K562 (cell line): ENCODE results near the gene GEMIN4. TPM values are rescaled to one million over a fixed set of nuclear protein-coding genes. Genes with fewer than 3 reads are reported as not detected.
A peak's percentile ranks its signal among the peaks of the same experiment; 100 is the strongest.

Source experiments
- BRCA1 ChIP-seq, 2 experiments: fragments of 450-650 bp in 1 of 2; sonication (generic) in 1 of 2; formaldehyde crosslinking in 1 of 2; IDR thresholded peaks; 2 replicates each; pipeline versions ENCODE4 v1.5.0 to v1.6.1; 2017 to 2020; ENCODE audit warnings: mild to moderate bottlenecking in 1 of 2, missing genetic modification reagents in 1 of 2
- CHD4 ChIP-seq: fragments of 200-600 bp; sonication (generic); IDR thresholded peaks from 3 replicates; pipeline ENCODE4 v1.6.1; 2012; ENCODE audit warnings: low read depth, mild to moderate bottlenecking, mixed read lengths, low read length, inconsistent platforms; ENCODE audit not compliant: insufficient read depth, insufficient replicate concordance, poor library complexity, severe bottlenecking
- DEAF1 ChIP-seq: fragments of 450-650 bp; formaldehyde crosslinking; IDR thresholded peaks from 2 replicates; pipeline ENCODE4 v1.4.0; 2020; ENCODE audit warnings: mild to moderate bottlenecking, moderate library complexity
- FOXA3 ChIP-seq, 2 experiments: fragments of 450-650 bp in 1 of 2; sonication (generic) in 1 of 2; formaldehyde crosslinking; IDR thresholded peaks in 1 of 2; conservative IDR thresholded peaks in 1 of 2; 2 replicates each; pipeline versions ENCODE4 v1.4.0 to v1.8.0; 2020 to 2022; ENCODE audit warnings: mild to moderate bottlenecking in 2 of 2, missing genetic modification reagents in 1 of 2
- GABPB1 ChIP-seq: sonication (generic); formaldehyde crosslinking; IDR thresholded peaks from 2 replicates; pipeline ENCODE4 v1.8.0; 2022; ENCODE audit warnings: mild to moderate bottlenecking, missing genetic modification reagents
- GTF3C2 ChIP-seq: IDR thresholded peaks from 3 replicates; pipeline ENCODE4 v1.6.1; 2011; ENCODE audit warnings: borderline replicate concordance, mild to moderate bottlenecking, moderate library complexity; ENCODE audit not compliant: insufficient read length; ENCODE audit errors: extremely low read depth
- HIVEP1 ChIP-seq: fragments of 250-450 bp; sonication (Bioruptor Pico); IDR thresholded peaks from 2 replicates; pipeline ENCODE4 v1.4.0; 2020; ENCODE audit warnings: mild to moderate bottlenecking
- JUNB ChIP-seq: fragments of 450-650 bp; formaldehyde crosslinking; conservative IDR thresholded peaks from 2 replicates; pipeline ENCODE4 v1.4.0; 2020; ENCODE audit warnings: mild to moderate bottlenecking
- KLF10 ChIP-seq: fragments of 250-450 bp; sonication (Bioruptor Pico); IDR thresholded peaks from 2 replicates; pipeline ENCODE4 v1.6.1; 2021; ENCODE audit warnings: matching md5 sums
- KLF16 ChIP-seq: IDR thresholded peaks from 2 replicates; pipeline ENCODE4 v1.6.1; 2016; ENCODE audit warnings: antibody characterized with exemption
- MCM5 ChIP-seq: fragments of 450-650 bp; IDR thresholded peaks from 2 replicates; pipeline ENCODE4 v1.6.1; 2016; ENCODE audit warnings: low read depth
- MTF1 ChIP-seq: fragments of 250-450 bp; sonication (Bioruptor Pico); IDR thresholded peaks from 2 replicates; pipeline ENCODE4 v1.9.0; 2021; ENCODE audit warnings: moderate library complexity, mild to moderate bottlenecking, inconsistent platforms, borderline replicate concordance
- POLR2H ChIP-seq: IDR thresholded peaks from 2 replicates; pipeline ENCODE4 v1.6.1; 2016; ENCODE audit warnings: missing genetic modification characterization, low read depth, mild to moderate bottlenecking, control low read depth, missing compliant biosample characterization, moderate library complexity
- RB1 ChIP-seq: fragments of 450-650 bp; IDR thresholded peaks from 2 replicates; pipeline ENCODE4 v1.6.1; 2017; ENCODE audit warnings: low read depth, mild to moderate bottlenecking
- SRSF7 ChIP-seq: fragments of 200-400 bp; formaldehyde crosslinking; optimal IDR thresholded peaks from 2 replicates; pipeline ENCODE3; 2017; ENCODE audit warnings: mild to moderate bottlenecking, low read depth, low read length
- ZBTB1 ChIP-seq: sonication (generic); formaldehyde crosslinking; IDR thresholded peaks from 2 replicates; pipeline ENCODE4 v1.8.1; 2023; ENCODE audit warnings: missing genetic modification reagents, low read depth, mild to moderate bottlenecking, borderline replicate concordance
- ZNF444 ChIP-seq: fragments of 250-450 bp; sonication (Bioruptor Pico); IDR thresholded peaks from 2 replicates; pipeline ENCODE4 v1.4.0; 2020; ENCODE audit warnings: mild to moderate bottlenecking, moderate library complexity
- ZNF561 ChIP-seq: fragments of 450-650 bp; formaldehyde crosslinking; conservative IDR thresholded peaks from 2 replicates; pipeline ENCODE4 v1.4.0; 2020; ENCODE audit warnings: mild to moderate bottlenecking, moderate library complexity
- polyA plus RNA-seq, 8 experiments: library from polyadenylated mRNA; depleted of rRNA in 4 of 8; stranded (reverse) in 5 of 8; unstranded in 3 of 8; fragments of >200 nt; fragmentation: Nextera tagmentation in 2 of 8; fragmentation: Illumina TruSeq in 1 of 8; extraction: Ambion mirVana in 2 of 8; extraction: Trizol in 1 of 8; gene quantifications; 2 replicates each; pipeline versions ENCODE4 v1.2.1 to v1.2.3, GENCODE V29; 2011 to 2014; ENCODE audit warnings: inconsistent platforms in 1 of 8, missing spikeins in 1 of 8
- total RNA-seq, 7 experiments: library from RNA; depleted of rRNA in 6 of 7; stranded (reverse); fragments of >200 nt in 6 of 7; fragmentation: Illumina TruSeq in 2 of 7; extraction: Trizol in 2 of 7; gene quantifications; 2 replicates each; pipeline versions ENCODE4 v1.2.1 to v1.2.3, GENCODE V29; 2011 to 2021; ENCODE audit warnings: low replicate concordance in 1 of 7
- TF ChIP-seq, protein P1 (sequence below): fragments of 450-650 bp; IDR thresholded peaks from 2 replicates; pipeline ENCODE4 v1.6.1; 2018; ENCODE audit not compliant: partially characterized antibody

Gene GEMIN4
- total and polyA plus RNA-seq, 9 of the 15 experiments (the other 6 are each of a cell fraction or from before 2014, with no cell fraction given) = 1.8 to 42.5 (median 10.8) TPM

- TF ChIP-seq, protein P1, sequence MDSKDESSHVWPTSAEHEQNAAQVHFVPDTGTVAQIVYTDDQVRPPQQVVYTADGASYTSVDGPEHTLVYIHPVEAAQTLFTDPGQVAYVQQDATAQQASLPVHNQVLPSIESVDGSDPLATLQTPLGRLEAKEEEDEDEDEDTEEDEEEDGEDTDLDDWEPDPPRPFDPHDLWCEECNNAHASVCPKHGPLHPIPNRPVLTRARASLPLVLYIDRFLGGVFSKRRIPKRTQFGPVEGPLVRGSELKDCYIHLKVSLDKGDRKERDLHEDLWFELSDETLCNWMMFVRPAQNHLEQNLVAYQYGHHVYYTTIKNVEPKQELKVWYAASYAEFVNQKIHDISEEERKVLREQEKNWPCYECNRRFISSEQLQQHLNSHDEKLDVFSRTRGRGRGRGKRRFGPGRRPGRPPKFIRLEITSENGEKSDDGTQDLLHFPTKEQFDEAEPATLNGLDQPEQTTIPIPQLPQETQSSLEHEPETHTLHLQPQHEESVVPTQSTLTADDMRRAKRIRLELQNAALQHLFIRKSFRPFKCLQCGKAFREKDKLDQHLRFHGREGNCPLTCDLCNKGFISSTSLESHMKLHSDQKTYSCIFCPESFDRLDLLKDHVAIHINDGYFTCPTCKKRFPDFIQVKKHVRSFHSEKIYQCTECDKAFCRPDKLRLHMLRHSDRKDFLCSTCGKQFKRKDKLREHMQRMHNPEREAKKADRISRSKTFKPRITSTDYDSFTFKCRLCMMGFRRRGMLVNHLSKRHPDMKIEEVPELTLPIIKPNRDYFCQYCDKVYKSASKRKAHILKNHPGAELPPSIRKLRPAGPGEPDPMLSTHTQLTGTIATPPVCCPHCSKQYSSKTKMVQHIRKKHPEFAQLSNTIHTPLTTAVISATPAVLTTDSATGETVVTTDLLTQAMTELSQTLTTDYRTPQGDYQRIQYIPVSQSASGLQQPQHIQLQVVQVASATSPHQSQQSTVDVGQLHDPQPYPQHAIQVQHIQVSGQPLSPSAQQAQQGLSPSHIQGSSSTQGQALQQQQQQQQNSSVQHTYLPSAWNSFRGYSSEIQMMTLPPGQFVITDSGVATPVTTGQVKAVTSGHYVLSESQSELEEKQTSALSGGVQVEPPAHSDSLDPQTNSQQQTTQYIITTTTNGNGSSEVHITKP = peak; percentile 14
- TF ChIP-seq FOXA3 (CRISPR knock-in tag; conservative IDR thresholded peaks at IDR 0.05 in 1 of 2, IDR thresholded peaks at IDR 0.05 in 1 of 2) (no peak), SRSF7 (no peak), ZNF444 (no peak), JUNB (no peak), ZBTB1 (no peak), GABPB1 (CRISPR knock-in tag) (peak; percentile 42), DEAF1 (CRISPR knock-in tag) (no peak), HIVEP1 (CRISPR knock-in tag) (no peak), MCM5 (no peak), CHD4 (no peak), KLF10 (CRISPR knock-in tag) (no peak), GTF3C2 (no peak), POLR2H (peak; percentile 39; the same call in 1 of the 2 replicates), ZNF561 (CRISPR knock-in tag) (no peak), RB1 (peak; percentile 79; the same call in 1 of the 2 replicates), MTF1 (no peak), BRCA1 (IDR thresholded peaks at IDR 0.05) (no peak), BRCA1 (CRISPR knock-in tag; IDR thresholded peaks at IDR 0.05) (no peak), KLF16 (no peak)
Measured at GRCh38 chr17:781805-782731, 30.0 kb upstream of the GEMIN4 start, which contains the start of the genes GLOD4 and MRM3 (continued).
